PC-3 (cell line): ENCODE results near the gene TTC9B.

Experiments used
- CTCF ChIP-seq: fragments of 300-600 bp; sonication (generic); conservative IDR thresholded peaks from 2 replicates; pipeline ENCODE4 v1.5.1; 2017; ENCODE audit warnings: antibody characterized with exemption, low read depth, mild to moderate bottlenecking, low read length
- EZH2 ChIP-seq: fragments of 300-600 bp; sonication (generic); IDR thresholded peaks from one replicate; pipeline ENCODE4 v1.6.1; 2017; ENCODE audit warnings: antibody characterized with exemption, mild to moderate bottlenecking, low read length; ENCODE audit not compliant: unreplicated experiment

- TF ChIP-seq EZH2: no peak
- TF ChIP-seq CTCF: no peak
Measured at GRCh38 chr19:40223135-40223822, 5.1 kb upstream of the TTC9B start.
